Lower leg skin (tissue), 3 donors: Measurements from ENCODE around the gene FKBP5.
"Not testable (repeated sequence)": the region's sequence is repeated elsewhere in the genome, so short reads cannot be mapped to it uniquely, and the experiment has no call there.

Experiments
- POLR2A ChIP-seq, 2 donors: fragments of 450-650 bp; IDR thresholded peaks; one replicate each; pipeline ENCODE4 v1.6.1; 2016 to 2017; ENCODE audit warnings: antibody characterized with exemption in 2 of 2, mild to moderate bottlenecking in 1 of 2, moderate library complexity in 1 of 2
- TF ChIP-seq, protein P1 (sequence below), 3 donors: fragments of 450-650 bp; IDR thresholded peaks; one replicate each; pipeline ENCODE4 v1.5.1; 2016; ENCODE audit warnings: antibody characterized with exemption in 3 of 3, mild to moderate bottlenecking in 3 of 3, moderate library complexity in 2 of 3

DNA sequence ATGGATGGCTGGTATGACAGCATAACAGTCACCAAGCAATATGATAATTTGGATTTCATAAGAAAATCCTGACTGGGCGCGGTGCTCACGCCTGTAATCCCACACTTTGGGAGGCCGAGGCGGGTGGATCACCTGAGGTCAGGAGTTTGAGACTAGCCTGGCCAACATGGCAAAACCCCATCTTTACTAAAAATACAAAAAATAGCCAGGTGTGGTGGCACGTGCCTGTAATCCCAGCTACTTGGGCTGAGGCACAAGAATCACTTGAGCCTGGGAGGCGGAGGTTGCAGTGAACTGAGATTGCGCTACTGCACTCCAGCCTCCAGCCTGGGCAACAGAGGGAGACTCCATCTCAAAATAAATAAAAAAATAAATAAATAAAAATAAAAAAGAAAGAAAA, 90.1 kb downstream of the FKBP5 start:
- TF ChIP-seq, protein P1, sequence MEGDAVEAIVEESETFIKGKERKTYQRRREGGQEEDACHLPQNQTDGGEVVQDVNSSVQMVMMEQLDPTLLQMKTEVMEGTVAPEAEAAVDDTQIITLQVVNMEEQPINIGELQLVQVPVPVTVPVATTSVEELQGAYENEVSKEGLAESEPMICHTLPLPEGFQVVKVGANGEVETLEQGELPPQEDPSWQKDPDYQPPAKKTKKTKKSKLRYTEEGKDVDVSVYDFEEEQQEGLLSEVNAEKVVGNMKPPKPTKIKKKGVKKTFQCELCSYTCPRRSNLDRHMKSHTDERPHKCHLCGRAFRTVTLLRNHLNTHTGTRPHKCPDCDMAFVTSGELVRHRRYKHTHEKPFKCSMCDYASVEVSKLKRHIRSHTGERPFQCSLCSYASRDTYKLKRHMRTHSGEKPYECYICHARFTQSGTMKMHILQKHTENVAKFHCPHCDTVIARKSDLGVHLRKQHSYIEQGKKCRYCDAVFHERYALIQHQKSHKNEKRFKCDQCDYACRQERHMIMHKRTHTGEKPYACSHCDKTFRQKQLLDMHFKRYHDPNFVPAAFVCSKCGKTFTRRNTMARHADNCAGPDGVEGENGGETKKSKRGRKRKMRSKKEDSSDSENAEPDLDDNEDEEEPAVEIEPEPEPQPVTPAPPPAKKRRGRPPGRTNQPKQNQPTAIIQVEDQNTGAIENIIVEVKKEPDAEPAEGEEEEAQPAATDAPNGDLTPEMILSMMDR (IDR thresholded peaks at IDR 0.05) = not testable (repeated sequence)
- TF ChIP-seq POLR2A (IDR thresholded peaks at IDR 0.05) = not testable (repeated sequence)
